WI38 (cell line): ENCODE data around the gene EIF2D.

Source experiments
- H3K4me3 ChIP-seq: 2 replicates; pipeline ENCODE4 v1.5.1; 2011; ENCODE audit warnings: low read depth, mild to moderate bottlenecking, control low read depth, low read length
- TF ChIP-seq, protein P1 (sequence below): IDR thresholded peaks from 2 replicates; pipeline ENCODE4 v1.5.1; 2012; ENCODE audit warnings: low read depth, mild to moderate bottlenecking, control low read depth, low read length

The EIF2D gene

DNA sequence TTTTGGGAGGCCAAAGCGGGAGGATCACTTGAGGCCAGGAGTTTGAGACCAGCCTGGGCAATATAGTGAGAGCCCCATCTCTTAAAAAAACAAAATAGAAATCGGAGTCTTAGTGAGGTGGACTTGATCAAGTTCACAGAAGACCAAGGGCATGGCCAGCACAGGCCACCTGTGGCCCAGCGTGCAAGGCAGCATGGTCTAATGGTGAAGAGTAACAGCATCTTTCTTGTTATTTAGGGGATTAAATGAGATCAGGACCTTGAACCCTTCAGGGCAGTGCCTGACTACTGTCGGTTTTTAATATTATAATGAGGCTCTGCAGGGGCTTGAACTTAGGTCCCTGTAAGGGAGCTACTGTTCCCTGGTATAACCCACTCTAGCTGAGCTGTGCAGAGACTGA, 38.5 kb downstream of the EIF2D start:
- H3K4me3 ChIP-seq, result no peak overlapping the region
- TF ChIP-seq, protein P1, sequence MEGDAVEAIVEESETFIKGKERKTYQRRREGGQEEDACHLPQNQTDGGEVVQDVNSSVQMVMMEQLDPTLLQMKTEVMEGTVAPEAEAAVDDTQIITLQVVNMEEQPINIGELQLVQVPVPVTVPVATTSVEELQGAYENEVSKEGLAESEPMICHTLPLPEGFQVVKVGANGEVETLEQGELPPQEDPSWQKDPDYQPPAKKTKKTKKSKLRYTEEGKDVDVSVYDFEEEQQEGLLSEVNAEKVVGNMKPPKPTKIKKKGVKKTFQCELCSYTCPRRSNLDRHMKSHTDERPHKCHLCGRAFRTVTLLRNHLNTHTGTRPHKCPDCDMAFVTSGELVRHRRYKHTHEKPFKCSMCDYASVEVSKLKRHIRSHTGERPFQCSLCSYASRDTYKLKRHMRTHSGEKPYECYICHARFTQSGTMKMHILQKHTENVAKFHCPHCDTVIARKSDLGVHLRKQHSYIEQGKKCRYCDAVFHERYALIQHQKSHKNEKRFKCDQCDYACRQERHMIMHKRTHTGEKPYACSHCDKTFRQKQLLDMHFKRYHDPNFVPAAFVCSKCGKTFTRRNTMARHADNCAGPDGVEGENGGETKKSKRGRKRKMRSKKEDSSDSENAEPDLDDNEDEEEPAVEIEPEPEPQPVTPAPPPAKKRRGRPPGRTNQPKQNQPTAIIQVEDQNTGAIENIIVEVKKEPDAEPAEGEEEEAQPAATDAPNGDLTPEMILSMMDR, result no peak

DNA sequence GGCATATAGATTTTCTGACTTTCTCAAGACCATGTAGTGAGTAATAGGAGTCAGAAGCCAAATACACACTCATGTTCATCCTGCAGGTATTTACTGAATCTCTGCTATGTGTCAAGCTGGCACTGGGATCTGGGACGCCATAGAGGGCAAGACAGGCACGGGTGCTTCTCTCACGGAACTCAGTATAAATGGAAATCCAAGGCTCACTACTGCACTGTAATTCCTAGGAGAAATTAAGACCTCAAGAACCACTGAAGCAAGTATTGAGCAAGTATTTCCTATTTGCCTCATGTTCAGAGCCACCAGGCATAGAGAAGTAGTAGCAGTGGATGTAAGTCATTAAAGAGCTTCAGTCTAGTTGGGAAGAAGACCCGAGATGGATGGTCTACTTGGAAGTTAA, 38.9 kb downstream of the EIF2D start:
- TF ChIP-seq, protein P1, result no peak
- no peak overlapping the region for H3K4me3 ChIP-seq

DNA sequence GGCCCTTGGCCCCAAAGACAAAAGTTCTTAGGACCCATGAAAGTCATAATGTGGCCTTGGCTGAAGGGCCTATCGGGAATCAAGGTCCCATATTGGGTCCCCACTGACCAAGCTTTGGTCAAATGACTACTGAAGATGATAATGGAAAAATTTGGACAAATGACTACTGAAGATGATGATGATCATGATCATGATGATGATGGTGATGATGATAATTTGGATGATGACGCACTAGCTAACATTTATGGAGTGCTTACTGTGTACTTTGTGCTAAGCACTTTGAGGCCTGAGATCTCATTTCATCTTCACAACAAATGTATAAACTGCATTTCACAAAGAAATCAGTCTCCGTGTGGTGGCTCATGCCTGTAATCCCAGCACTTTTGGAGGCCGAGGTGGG, 39.4 kb downstream of the EIF2D start:
- TF ChIP-seq, protein P1, result no peak
- H3K4me3 ChIP-seq, result no peak overlapping the region

DNA sequence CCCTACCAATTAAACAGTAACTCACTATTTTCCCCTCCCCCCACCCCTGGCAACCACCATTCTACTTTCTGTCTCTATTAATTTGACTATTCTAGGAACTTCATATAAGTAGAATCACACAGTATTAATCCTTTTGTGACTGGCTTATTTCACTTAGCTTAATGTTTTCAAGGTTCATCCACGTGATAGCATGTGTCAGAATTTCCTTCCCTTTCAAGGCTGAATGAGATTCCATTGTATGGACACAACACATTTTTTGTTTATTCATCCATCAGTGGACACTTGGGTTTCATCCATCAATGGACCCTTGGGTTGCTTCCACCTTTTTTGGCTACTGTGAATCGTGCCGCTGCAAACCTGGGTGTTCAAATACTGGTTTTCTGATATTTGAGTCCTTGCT, 41.7 kb downstream of the EIF2D start:
- H3K4me3 ChIP-seq, result no peak overlapping the region
- TF ChIP-seq, protein P1, result no peak

DNA sequence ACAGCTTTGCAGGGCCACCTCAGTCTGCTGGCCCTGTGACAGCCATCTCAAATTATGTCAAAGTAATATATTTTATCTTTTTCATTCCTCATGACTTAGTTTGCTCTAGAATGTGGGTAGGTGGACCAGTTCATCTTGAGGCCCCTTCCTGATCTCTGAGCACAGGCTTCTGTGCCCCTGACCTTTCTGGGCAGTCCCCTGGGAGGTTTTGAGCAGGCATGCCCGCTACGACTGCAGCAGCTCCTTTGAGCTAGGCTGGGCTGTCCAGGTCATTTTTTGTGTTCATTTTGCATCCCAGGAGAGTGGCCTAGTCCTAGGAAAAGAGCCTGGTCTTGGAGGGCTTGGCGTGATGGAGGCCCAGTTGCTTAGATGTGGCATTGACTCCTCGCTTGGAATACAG, 42.7 kb downstream of the EIF2D start:
- no peak overlapping the region for H3K4me3 ChIP-seq
- TF ChIP-seq, protein P1, result no peak

DNA sequence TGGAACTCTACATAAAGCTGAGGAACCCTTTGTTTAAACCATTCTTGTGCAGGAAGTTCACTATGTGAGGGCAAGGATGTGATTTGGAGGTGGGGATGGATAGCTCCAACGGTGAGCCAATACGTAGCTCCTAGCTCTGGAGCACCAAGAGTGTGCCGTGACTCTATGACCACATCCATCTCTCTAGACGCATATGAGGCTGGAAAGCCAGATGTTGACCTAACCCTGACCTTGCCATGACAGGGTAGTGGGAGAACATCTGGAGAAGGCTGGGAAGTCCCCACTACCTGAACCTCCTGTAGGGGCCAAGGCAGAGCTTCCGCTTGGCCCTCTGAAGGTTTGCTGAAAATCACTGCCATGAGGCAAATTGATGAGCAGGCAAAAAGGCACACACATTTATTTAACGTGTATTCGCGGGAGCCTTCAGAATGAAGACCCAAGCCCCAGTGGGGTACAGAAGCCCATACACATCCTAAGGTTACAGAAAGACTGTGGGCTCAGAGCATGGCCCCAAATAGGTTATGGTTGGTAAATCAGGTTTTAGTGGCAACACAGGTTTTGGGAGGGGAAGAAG, 43.4 kb downstream of the EIF2D start:
- TF ChIP-seq, protein P1, result no peak
- no peak overlapping the region for H3K4me3 ChIP-seq

DNA sequence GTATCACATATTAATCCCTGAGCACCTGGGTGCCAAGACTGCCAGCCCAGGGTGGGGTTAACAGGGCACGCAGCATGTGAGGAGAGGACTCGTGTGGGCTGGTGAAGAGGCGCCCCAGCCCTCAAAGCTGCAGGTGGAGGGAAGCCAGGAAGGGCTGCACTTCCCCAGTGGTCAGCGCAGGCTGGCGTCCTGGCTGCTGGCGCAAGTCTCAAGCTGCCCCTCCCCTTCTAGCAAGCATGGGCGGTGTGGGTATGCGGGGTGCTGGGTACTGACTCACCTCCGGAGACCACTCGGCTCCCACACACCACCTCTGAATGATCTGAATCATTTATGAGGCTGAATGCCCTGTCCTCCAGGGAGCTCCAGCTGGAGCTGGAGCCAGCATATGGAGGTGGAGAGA, 44.0 kb downstream of the EIF2D start:
- TF ChIP-seq, protein P1, result no peak
- H3K4me3 ChIP-seq, result no peak overlapping the region
